Measurements from ENCODE around the gene POU2F2.

The POU2F2 gene

GRCh38 chr19:42078538-42079275 lies 53.5 kb downstream of the POU2F2 start:
- DNase-seq = no peak

- no peak for DNase-seq
Observed at GRCh38 chr19:42078058-42078457, 54.2 kb downstream of the POU2F2 start.

- peak in 1 of 2 experiments; percentile 45 for DNase-seq
Observed at GRCh38 chr19:42076380-42076944, 55.8 kb downstream of the POU2F2 start.

GRCh38 chr19:42075616-42076379 lies 56.4 kb downstream of the POU2F2 start, which contains the start of gene ZNF574:
Gene ZNF574, plus strand, starts transcription at chr19:42076166. Its CDS starts 2,441 bp downstream, at chr19:42078607.
- peak; percentile 100 for DNase-seq

- DNase-seq = no peak
Observed at GRCh38 chr19:42075364-42075615, 57.0 kb downstream of the POU2F2 start.

GRCh38 chr19:42074513-42075363 lies 57.5 kb downstream of the POU2F2 start:
- peak in 1 of 2 experiments; percentile 23 for DNase-seq

GRCh38 chr19:42071247-42071646 lies 61.0 kb downstream of the POU2F2 start:
- no peak for DNase-seq

- DNase-seq = no peak
Observed at GRCh38 chr19:42069619-42070351, 62.5 kb downstream of the POU2F2 start, which contains the start of gene GRIK5. Gene GRIK5, minus strand, starts transcription at chr19:42070206. Its CDS starts 4,436 bp downstream, at chr19:42065770.

GRCh38 chr19:42068756-42069571 lies 63.3 kb downstream of the POU2F2 start:
- no peak for DNase-seq

GRCh38 chr19:42068361-42068755 lies 63.9 kb downstream of the POU2F2 start:
- no peak for DNase-seq

- DNase-seq = no peak
Observed at GRCh38 chr19:42067315-42067888, 64.8 kb downstream of the POU2F2 start.

- DNase-seq = peak; percentile 65 to 88
Observed at GRCh38 chr19:42066075-42066754, 66.0 kb downstream of the POU2F2 start.

- DNase-seq = no peak
Observed at GRCh38 chr19:42065511-42065910, 66.7 kb downstream of the POU2F2 start.

- DNase-seq = no peak
Observed at GRCh38 chr19:42065051-42065450, 67.2 kb downstream of the POU2F2 start.

- DNase-seq = no peak
Observed at GRCh38 chr19:42064432-42064831, 67.8 kb downstream of the POU2F2 start.

- no peak for DNase-seq
Observed at GRCh38 chr19:42062381-42062780, 69.9 kb downstream of the POU2F2 start.

- DNase-seq = no peak
Observed at GRCh38 chr19:42060117-42060516, 72.1 kb downstream of the POU2F2 start.

GRCh38 chr19:42059196-42059595 lies 73.0 kb downstream of the POU2F2 start:
- DNase-seq = no peak

- DNase-seq = peak; percentile 57 to 77
Observed at GRCh38 chr19:42057846-42058245, 74.4 kb downstream of the POU2F2 start.

- no peak for DNase-seq
Observed at GRCh38 chr19:42054205-42054604, 78.0 kb downstream of the POU2F2 start.
